Measurements from ENCODE around the gene SH3RF1.
"Not testable (repeated sequence)": the region's sequence is repeated elsewhere in the genome, so short reads cannot be mapped to it uniquely, and the experiment has no call there.

SH3RF1 gene

GRCh38 chr4:169197206-169197605, 73.5 kb downstream of the SH3RF1 start:
- DNase-seq = not testable (repeated sequence)

- DNase-seq = no peak
Measured at GRCh38 chr4:169195032-169195431, 75.7 kb downstream of the SH3RF1 start.

GRCh38 chr4:169189968-169190367, 80.8 kb downstream of the SH3RF1 start:
- DNase-seq = not testable (repeated sequence)

- no peak for DNase-seq
Measured at GRCh38 chr4:169189372-169189771, 81.4 kb downstream of the SH3RF1 start.

GRCh38 chr4:169188204-169188603, 82.6 kb downstream of the SH3RF1 start:
- no peak for DNase-seq

- DNase-seq = no peak
Measured at GRCh38 chr4:169185133-169185956, 85.4 kb downstream of the SH3RF1 start.

GRCh38 chr4:169184686-169185085, 86.1 kb downstream of the SH3RF1 start:
- no peak for DNase-seq

GRCh38 chr4:169184236-169184635, 86.5 kb downstream of the SH3RF1 start:
- no peak for DNase-seq

GRCh38 chr4:169183581-169183980, 87.2 kb downstream of the SH3RF1 start:
- no peak for DNase-seq

GRCh38 chr4:169179609-169180521, 90.9 kb downstream of the SH3RF1 start:
- no peak for DNase-seq

- not testable (repeated sequence) for DNase-seq
Measured at GRCh38 chr4:169178092-169178491, 92.7 kb downstream of the SH3RF1 start.

GRCh38 chr4:169175476-169175875, 95.3 kb downstream of the SH3RF1 start:
- DNase-seq = no peak

GRCh38 chr4:169175035-169175434, 95.7 kb downstream of the SH3RF1 start:
- no peak for DNase-seq

GRCh38 chr4:169174247-169174646, 96.5 kb downstream of the SH3RF1 start:
- no peak for DNase-seq

- DNase-seq = no peak
Measured at GRCh38 chr4:169167957-169168858, 102.5 kb downstream of the SH3RF1 start.

- no peak for DNase-seq
Measured at GRCh38 chr4:169164669-169165415, 105.9 kb downstream of the SH3RF1 start.

GRCh38 chr4:169163947-169164668, 106.6 kb downstream of the SH3RF1 start:
- no peak for DNase-seq

- no peak for DNase-seq
Measured at GRCh38 chr4:169163495-169163894, 107.3 kb downstream of the SH3RF1 start.

GRCh38 chr4:169160825-169161224, 109.9 kb downstream of the SH3RF1 start:
- DNase-seq = no peak

- DNase-seq = no peak
Measured at GRCh38 chr4:169159624-169160171, 111.1 kb downstream of the SH3RF1 start.

GRCh38 chr4:169158861-169159260, 111.9 kb downstream of the SH3RF1 start:
- DNase-seq = no peak

All from stimulated activated CD4-positive, alpha-beta T cell treated with anti-CD3 and anti-CD28 coated beads, Interleukin-2, amount 100 ng/mL, for 24 hours (primary cell).